Measurements from ENCODE around the gene STARD4. TPM values are rescaled to one million over a fixed set of nuclear protein-coding genes. Genes with fewer than 3 reads are reported as not detected.

Gene STARD4
- total and polyA plus RNA-seq, 9 of the 15 experiments (the other 6 are each of a cell fraction or from before 2014, with no cell fraction given), result 28.4 to 88.0 (median 34.0) TPM

- no peak for TF ChIP-seq ATF2 (CRISPR knock-in tag; IDR thresholded peaks at IDR 0.05)
- TF ChIP-seq CBX5 (IDR thresholded peaks at IDR 0.05; ENCODE audit: borderline replicate concordance, low read depth), result peak; percentile 77
- TF ChIP-seq ZNF239 (CRISPR knock-in tag; IDR thresholded peaks at IDR 0.05), result no peak
- TF ChIP-seq SNAPC5 (CRISPR knock-in tag; IDR thresholded peaks at IDR 0.05), result no peak
- no peak for TF ChIP-seq IRF1 (CRISPR knock-in tag; IDR thresholded peaks at IDR 0.05; ENCODE audit: borderline replicate concordance)
- no peak for TF ChIP-seq ZNF830 (CRISPR knock-in tag; IDR thresholded peaks at IDR 0.05)
- peak; percentile 93 for TF ChIP-seq EHMT2 (IDR thresholded peaks at IDR 0.05)
- no peak for TF ChIP-seq PBX2 (CRISPR knock-in tag; IDR thresholded peaks at IDR 0.05; ENCODE audit: low read depth)
- TF ChIP-seq PBX2 (tag; conservative IDR thresholded peaks at IDR 0.05; ENCODE audit: low read depth), result no peak
- no peak for TF ChIP-seq ASH1L (IDR thresholded peaks at IDR 0.05; ENCODE audit: borderline replicate concordance, low read depth, partially characterized antibody)
- no peak for TF ChIP-seq ZNF436 (CRISPR knock-in tag; IDR thresholded peaks at IDR 0.05)
- no peak for TF ChIP-seq FOXA3 (CRISPR knock-in tag; conservative IDR thresholded peaks at IDR 0.05 in 1 of 2, IDR thresholded peaks at IDR 0.05 in 1 of 2)
- no peak for TF ChIP-seq GTF2F1 (IDR thresholded peaks at IDR 0.05; ENCODE audit: low read depth, low read length)
- TF ChIP-seq MAFF (IDR thresholded peaks at IDR 0.05; ENCODE audit: low read length), result peak; percentile 77
- peak; percentile 25; the same call in 1 of the 2 replicates for TF ChIP-seq NFE2L1 (tag; IDR thresholded peaks at IDR 0.05; ENCODE audit: borderline replicate concordance, low read depth)
- TF ChIP-seq ZNF124 (CRISPR knock-in tag; IDR thresholded peaks at IDR 0.05), result no peak
Measured at GRCh38 chr5:111530298-111530740, 18.0 kb upstream of the STARD4 start (continued).

Data from K562 (cell line).